ENCODE data around the gene AIFM3.
A peak's percentile ranks its signal among the peaks of the same experiment; 100 is the strongest.
"Not testable (repeated sequence)": the region's sequence is repeated elsewhere in the genome, so short reads cannot be mapped to it uniquely, and the experiment has no call there.

AIFM3 gene

DNA sequence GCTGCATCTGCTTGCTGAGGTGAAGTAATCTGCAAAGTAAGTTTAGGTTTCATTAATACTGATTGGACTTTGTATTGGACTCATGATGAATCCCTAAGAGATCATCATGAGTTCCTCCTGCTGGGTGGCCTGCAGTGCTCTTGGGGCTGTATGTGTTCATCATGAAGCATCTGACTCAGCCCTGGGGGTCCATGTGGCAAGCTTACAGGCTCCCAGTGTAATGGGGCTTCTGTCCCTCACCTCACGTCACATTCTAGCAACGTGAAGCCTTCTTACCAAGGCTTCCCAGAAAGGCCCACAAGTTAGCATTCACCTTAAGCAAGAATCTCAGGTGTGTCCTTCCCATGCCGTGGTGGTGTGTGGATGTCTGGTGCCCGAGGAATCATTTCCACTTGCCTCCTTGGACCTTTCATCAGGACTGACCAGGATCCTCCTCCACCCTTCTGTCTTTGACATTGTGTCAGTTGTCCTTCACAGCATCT is 26.1 kb upstream of the AIFM3 start:
- H3K27ac ChIP-seq (ENCODE audit: low read depth, low read length): no peak overlapping the region
- H3K9me3 ChIP-seq (ENCODE audit: control insufficient read depth in 1 of 2, low read length in 2 of 2): no peaks in the 10 kb centered on the region
- H3K27me3 ChIP-seq (ENCODE audit: control insufficient read depth in 1 of 2, insufficient read depth in 2 of 2, low read length in 2 of 2): no peaks in the 10 kb centered on the region
- no peak overlapping the region for H3K4me3 ChIP-seq (ENCODE audit: low read depth in 1 of 2, low read length in 2 of 2)
- H3K9ac ChIP-seq (ENCODE audit: low read depth in 1 of 2, low read length in 2 of 2): no peak overlapping the region
- H3K36me3 ChIP-seq (ENCODE audit: control insufficient read depth in 1 of 2, insufficient read depth in 2 of 2, low read length in 2 of 2): peaks cover 0 to 15% of the 10 kb centered on the region in 2 donors
- H3K4me1 ChIP-seq (ENCODE audit: control insufficient read depth in 1 of 2, insufficient read depth in 2 of 2, low read length in 2 of 2): peaks cover 51 to 54% of the 10 kb centered on the region in 2 donors

DNA sequence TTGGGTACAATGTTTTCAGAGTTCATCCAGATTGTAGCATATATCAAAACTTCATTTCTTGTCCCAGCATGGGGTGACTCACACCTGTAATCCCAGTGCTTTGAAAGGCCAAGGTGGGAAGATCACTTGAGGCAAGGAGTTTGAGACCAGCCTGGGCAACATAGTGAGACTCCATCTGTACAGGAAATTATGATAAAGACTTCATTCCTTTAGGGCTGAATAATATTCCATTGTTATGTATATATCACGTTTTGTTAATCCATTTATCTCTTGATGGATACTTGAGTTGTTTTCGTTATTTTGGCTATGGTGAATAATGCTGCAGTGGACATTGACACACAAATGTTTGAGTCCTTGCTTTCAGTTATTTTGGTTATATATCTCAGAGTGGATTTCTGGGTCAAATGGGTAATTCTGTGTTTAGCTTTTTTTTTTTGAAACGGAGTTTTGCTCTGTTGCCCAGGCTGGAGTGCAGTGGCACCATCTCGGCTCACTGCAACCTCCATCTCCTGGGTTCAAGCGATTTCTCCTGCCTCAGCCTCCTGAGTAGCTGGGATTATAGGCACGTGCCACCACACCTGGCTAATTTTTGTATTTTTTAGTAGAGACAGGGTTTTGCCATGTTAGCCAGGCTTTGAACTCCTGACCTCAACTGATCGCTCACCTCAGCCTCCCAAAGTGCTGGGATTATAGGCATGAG is 24.7 kb upstream of the AIFM3 start:
- H3K27ac ChIP-seq (ENCODE audit: low read depth, low read length); H3K9ac ChIP-seq (ENCODE audit: low read depth in 1 of 2, low read length in 2 of 2); H3K27me3 ChIP-seq (ENCODE audit: control insufficient read depth in 1 of 2, insufficient read depth in 2 of 2, low read length in 2 of 2); H3K4me3 ChIP-seq (ENCODE audit: low read depth in 1 of 2, low read length in 2 of 2); H3K9me3 ChIP-seq (ENCODE audit: control insufficient read depth in 1 of 2, low read length in 2 of 2): not testable (repeated sequence)
- peaks cover 0 to 11% of the 10 kb centered on the region in 2 donors for H3K36me3 ChIP-seq (ENCODE audit: control insufficient read depth in 1 of 2, insufficient read depth in 2 of 2, low read length in 2 of 2)
- H3K4me1 ChIP-seq (ENCODE audit: control insufficient read depth in 1 of 2, insufficient read depth in 2 of 2, low read length in 2 of 2): peaks cover 55 to 58% of the 10 kb centered on the region in 2 donors

DNA sequence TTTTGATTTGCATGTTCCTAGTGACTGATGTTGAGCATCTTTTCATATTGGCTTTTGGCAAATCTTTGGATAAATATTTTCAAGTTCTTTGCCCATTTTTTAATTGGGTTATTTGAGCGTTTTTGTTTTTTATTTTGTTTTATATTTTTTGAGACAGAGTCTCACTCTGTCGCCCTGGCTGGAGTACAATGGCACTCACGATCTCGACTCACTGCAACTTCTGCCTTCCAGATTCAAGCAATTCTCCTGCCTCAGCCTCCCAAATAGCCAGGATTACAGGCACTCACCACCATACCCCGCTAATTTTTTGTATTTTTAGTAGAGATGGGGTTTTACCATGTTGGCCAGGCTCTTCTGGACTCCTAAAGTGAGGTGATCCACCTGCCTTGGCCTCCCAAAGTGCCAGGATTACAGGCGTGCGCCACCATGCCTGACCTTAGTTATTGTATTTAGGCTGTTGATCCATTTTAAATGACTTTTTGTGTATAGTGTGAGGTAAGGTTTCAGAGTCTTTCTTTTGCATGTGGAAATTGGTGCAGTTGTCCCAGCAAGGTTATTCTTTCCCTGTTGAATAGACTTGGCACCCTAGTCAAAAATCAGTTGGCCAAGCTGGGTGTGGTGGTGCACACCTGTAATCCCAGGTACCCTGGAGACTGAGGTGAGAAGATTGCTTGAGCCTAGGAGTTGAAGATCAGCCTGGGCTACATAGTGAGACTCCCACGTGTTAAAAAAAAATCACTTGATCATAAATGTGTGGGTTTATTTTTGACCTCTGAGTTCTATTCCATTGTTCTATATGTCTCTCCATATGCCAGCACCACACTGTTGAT is 23.7 kb upstream of the AIFM3 start:
- H3K4me1 ChIP-seq (ENCODE audit: control insufficient read depth in 1 of 2, insufficient read depth in 2 of 2, low read length in 2 of 2): peaks cover 52 to 55% of the 10 kb centered on the region in 2 donors
- no peak overlapping the region for H3K9ac ChIP-seq (ENCODE audit: low read depth in 1 of 2, low read length in 2 of 2)
- H3K27me3 ChIP-seq (ENCODE audit: control insufficient read depth in 1 of 2, insufficient read depth in 2 of 2, low read length in 2 of 2): no peaks in the 10 kb centered on the region
- H3K9me3 ChIP-seq (ENCODE audit: control insufficient read depth in 1 of 2, low read length in 2 of 2): no peaks in the 10 kb centered on the region
- H3K4me3 ChIP-seq (ENCODE audit: low read depth in 1 of 2, low read length in 2 of 2): no peak overlapping the region
- H3K27ac ChIP-seq (ENCODE audit: low read depth, low read length): no peak overlapping the region
- H3K36me3 ChIP-seq (ENCODE audit: control insufficient read depth in 1 of 2, insufficient read depth in 2 of 2, low read length in 2 of 2): peaks cover 0 to 11% of the 10 kb centered on the region in 2 donors

DNA sequence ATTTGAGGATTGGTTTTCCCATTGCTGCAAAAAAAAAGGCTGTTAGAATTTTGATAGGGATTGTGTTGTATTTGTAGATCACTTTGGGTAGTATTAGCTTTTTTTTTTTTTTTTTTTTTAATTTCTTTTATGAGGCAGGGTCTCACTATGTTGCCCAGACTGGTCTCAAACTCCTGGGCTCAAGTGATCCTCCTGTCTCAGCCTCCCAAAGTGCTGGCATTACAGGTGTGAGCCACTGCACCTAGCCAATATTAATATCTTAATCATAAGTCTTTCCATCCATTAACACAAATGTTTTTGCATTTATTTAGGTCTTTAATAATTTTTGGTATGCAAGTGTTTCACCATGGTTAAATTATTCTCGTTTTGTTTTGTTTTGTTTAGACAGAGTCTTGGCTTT is 23.0 kb upstream of the AIFM3 start:
- peaks cover 52 to 57% of the 10 kb centered on the region in 2 donors for H3K4me1 ChIP-seq (ENCODE audit: control insufficient read depth in 1 of 2, insufficient read depth in 2 of 2, low read length in 2 of 2)
- no peaks in the 10 kb centered on the region for H3K9me3 ChIP-seq (ENCODE audit: control insufficient read depth in 1 of 2, low read length in 2 of 2)
- no peak overlapping the region for H3K27ac ChIP-seq (ENCODE audit: low read depth, low read length)
- peaks cover 0 to 11% of the 10 kb centered on the region in 2 donors for H3K36me3 ChIP-seq (ENCODE audit: control insufficient read depth in 1 of 2, insufficient read depth in 2 of 2, low read length in 2 of 2)
- H3K27me3 ChIP-seq (ENCODE audit: control insufficient read depth in 1 of 2, insufficient read depth in 2 of 2, low read length in 2 of 2): no peaks in the 10 kb centered on the region
- no peak overlapping the region for H3K4me3 ChIP-seq (ENCODE audit: low read depth in 1 of 2, low read length in 2 of 2)
- no peak overlapping the region for H3K9ac ChIP-seq (ENCODE audit: low read depth in 1 of 2, low read length in 2 of 2)

DNA sequence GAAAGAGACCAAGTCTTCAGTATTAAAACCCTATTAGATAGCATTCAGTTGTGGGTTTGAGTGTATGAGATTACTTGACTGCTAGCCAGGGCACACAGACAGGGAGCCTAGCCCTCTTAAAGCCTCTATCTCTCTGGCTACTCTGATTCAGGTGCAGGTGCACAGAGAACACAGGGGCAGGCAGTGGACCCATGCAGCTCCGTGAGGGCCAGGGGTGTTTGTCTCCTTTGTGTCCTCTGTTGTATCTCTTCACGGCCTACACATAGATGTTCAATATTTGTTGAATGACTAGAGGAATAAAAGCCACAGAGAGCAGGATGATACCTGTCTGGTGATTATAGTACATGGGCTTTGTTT is 21.5 kb upstream of the AIFM3 start:
- Histone ChIP-seq H3K4me3 (ENCODE audit: low read depth in 1 of 2, low read length in 2 of 2) (no peak overlapping the region), H3K4me1 (ENCODE audit: control insufficient read depth in 1 of 2, insufficient read depth in 2 of 2, low read length in 2 of 2) (peaks cover 57 to 59% of the 10 kb centered on the region in 2 donors), H3K27ac (ENCODE audit: low read depth, low read length) (no peak overlapping the region), H3K27me3 (ENCODE audit: control insufficient read depth in 1 of 2, insufficient read depth in 2 of 2, low read length in 2 of 2) (no peaks in the 10 kb centered on the region), H3K9ac (ENCODE audit: low read depth in 1 of 2, low read length in 2 of 2) (no peak overlapping the region), H3K9me3 (ENCODE audit: control insufficient read depth in 1 of 2, low read length in 2 of 2) (no peaks in the 10 kb centered on the region), H3K36me3 (ENCODE audit: control insufficient read depth in 1 of 2, insufficient read depth in 2 of 2, low read length in 2 of 2) (peaks cover 6 to 21% of the 10 kb centered on the region in 2 donors)

DNA sequence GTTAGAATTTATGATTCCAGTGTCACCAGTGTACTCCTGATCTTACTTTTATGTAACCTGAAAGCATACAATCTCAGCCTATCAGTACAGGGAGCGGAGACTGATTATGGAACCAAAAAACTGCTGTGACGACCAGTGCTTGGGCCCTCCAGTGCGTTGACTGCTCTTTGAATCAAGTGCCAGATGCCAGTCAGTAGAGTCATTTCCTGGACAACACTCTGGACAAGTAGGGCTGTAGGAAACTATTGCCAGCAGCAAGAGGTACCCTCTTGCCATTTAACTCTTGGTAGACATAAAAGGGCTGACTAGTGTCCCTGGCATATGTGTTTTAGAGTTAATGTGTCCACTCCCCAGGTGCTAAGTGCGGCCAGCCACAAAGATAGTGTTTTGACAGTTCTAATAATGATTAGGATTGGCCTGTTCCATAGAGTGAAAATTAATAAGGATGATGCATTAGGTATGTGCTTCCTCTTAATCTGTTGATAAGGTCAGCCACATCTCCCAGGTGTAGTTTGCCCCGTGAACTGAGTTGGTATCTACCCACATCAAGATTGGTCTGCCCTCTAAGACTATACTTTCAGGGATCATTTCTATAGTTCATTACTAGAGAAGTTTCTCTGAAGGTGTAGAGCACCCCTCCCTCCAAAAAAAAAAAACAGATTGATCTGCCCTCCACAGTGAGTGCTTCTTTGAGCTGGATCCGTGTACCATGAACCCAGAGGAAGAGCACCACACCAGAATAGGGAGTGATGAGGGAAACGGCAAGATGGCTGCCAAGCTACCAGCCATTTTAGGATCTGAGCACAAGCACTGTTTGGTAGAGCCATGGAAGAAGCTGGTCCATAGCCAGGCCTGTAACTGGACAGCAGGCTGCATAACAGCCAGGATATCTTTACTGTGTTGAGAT is 20.7 kb upstream of the AIFM3 start:
- peaks cover 6 to 24% of the 10 kb centered on the region in 2 donors for H3K36me3 ChIP-seq (ENCODE audit: control insufficient read depth in 1 of 2, insufficient read depth in 2 of 2, low read length in 2 of 2)
- H3K4me1 ChIP-seq (ENCODE audit: control insufficient read depth in 1 of 2, insufficient read depth in 2 of 2, low read length in 2 of 2): peaks cover 57 to 60% of the 10 kb centered on the region in 2 donors
- H3K27ac ChIP-seq (ENCODE audit: low read depth, low read length): no peak overlapping the region
- H3K27me3 ChIP-seq (ENCODE audit: control insufficient read depth in 1 of 2, insufficient read depth in 2 of 2, low read length in 2 of 2): no peaks in the 10 kb centered on the region
- no peaks in the 10 kb centered on the region for H3K9me3 ChIP-seq (ENCODE audit: control insufficient read depth in 1 of 2, low read length in 2 of 2)
- no peak overlapping the region for H3K9ac ChIP-seq (ENCODE audit: low read depth in 1 of 2, low read length in 2 of 2)
- peak overlapping the region in 1 of 2 donors; percentile 6 for H3K4me3 ChIP-seq (ENCODE audit: low read depth in 1 of 2, low read length in 2 of 2)

DNA sequence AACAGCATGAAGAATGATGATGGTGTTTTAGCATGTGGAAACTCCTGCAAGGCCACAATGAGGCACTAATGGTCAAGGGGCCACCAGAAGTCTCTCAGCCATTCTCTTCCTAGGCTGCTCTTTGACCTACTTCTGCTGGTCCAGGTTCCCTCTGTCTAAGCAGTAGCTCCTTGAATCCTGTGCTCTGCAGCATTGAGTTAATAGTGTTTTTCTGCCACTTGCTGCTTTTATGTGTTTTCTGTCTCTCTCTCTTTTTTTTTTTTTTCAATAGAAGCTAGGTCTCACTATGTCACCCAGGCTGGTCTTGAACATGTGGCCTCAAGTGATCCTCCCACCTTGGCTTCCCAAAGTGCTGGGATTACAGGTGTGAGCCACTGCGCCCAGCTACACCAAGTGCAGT is 20.1 kb upstream of the AIFM3 start:
- Histone ChIP-seq H3K4me1 (ENCODE audit: control insufficient read depth in 1 of 2, insufficient read depth in 2 of 2, low read length in 2 of 2) (peaks cover 60 to 66% of the 10 kb centered on the region in 2 donors), H3K9me3 (ENCODE audit: control insufficient read depth in 1 of 2, low read length in 2 of 2) (no peaks in the 10 kb centered on the region), H3K4me3 (ENCODE audit: low read depth in 1 of 2, low read length in 2 of 2) (no peak overlapping the region), H3K27me3 (ENCODE audit: control insufficient read depth in 1 of 2, insufficient read depth in 2 of 2, low read length in 2 of 2) (no peaks in the 10 kb centered on the region), H3K27ac (ENCODE audit: low read depth, low read length) (no peak overlapping the region), H3K9ac (ENCODE audit: low read depth in 1 of 2, low read length in 2 of 2) (no peak overlapping the region), H3K36me3 (ENCODE audit: control insufficient read depth in 1 of 2, insufficient read depth in 2 of 2, low read length in 2 of 2) (peaks cover 6 to 24% of the 10 kb centered on the region in 2 donors)

DNA sequence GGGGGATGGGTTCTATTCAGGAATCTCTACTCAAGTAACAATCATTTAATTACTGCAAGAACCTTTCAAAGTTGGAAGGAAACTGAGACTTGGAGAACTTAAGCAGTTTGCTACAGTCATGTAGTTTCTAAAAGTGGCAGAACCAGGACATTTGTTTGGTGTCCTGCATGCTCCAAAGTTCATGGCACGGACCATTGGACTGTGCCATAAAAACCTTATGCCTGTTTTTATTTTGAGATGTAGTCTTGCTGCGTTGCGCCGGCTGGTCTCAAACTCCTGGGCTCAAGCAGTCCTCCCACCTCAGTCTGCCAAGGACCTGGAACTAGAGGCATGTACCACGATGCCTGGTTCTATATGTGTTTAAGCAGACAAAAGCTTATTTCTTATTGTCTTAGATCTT is 18.6 kb upstream of the AIFM3 start:
- Histone ChIP-seq H3K4me3 (ENCODE audit: low read depth in 1 of 2, low read length in 2 of 2) (peak overlapping the region in 1 of 2 donors; percentile 32), H3K9me3 (ENCODE audit: control insufficient read depth in 1 of 2, low read length in 2 of 2) (no peaks in the 10 kb centered on the region), H3K27ac (ENCODE audit: low read depth, low read length) (peak overlapping the region; percentile 4), H3K27me3 (ENCODE audit: control insufficient read depth in 1 of 2, insufficient read depth in 2 of 2, low read length in 2 of 2) (no peaks in the 10 kb centered on the region), H3K9ac (ENCODE audit: low read depth in 1 of 2, low read length in 2 of 2) (no peak overlapping the region), H3K36me3 (ENCODE audit: control insufficient read depth in 1 of 2, insufficient read depth in 2 of 2, low read length in 2 of 2) (peaks cover 11 to 32% of the 10 kb centered on the region in 2 donors), H3K4me1 (ENCODE audit: control insufficient read depth in 1 of 2, insufficient read depth in 2 of 2, low read length in 2 of 2) (peaks cover 69 to 78% of the 10 kb centered on the region in 2 donors)

DNA sequence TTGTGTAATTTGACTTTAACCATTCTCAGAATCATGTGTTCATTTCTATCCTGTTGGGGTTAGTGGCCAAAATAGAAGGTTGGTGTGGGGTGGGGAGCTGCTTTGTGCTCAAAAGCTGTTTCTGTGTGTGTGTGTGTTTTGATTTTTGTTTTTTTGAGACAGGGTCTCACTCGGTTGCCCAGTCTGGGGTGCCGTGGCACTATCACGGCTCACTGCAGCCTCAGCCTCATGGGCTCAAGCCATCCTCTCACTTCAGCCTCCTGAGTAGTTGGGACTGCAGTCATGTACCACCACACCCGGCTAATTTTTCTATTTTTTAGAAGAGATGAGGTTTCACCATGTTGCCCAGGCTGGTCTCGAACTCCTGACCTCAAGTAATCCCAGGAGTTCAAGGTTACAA is 18.1 kb upstream of the AIFM3 start:
- Histone ChIP-seq H3K27ac (ENCODE audit: low read depth, low read length) (no peak overlapping the region), H3K4me1 (ENCODE audit: control insufficient read depth in 1 of 2, insufficient read depth in 2 of 2, low read length in 2 of 2) (peaks cover 71 to 82% of the 10 kb centered on the region in 2 donors), H3K4me3 (ENCODE audit: low read depth in 1 of 2, low read length in 2 of 2) (no peak overlapping the region), H3K36me3 (ENCODE audit: control insufficient read depth in 1 of 2, insufficient read depth in 2 of 2, low read length in 2 of 2) (peaks cover 11 to 35% of the 10 kb centered on the region in 2 donors), H3K9me3 (ENCODE audit: control insufficient read depth in 1 of 2, low read length in 2 of 2) (no peaks in the 10 kb centered on the region), H3K9ac (ENCODE audit: low read depth in 1 of 2, low read length in 2 of 2) (no peak overlapping the region), H3K27me3 (ENCODE audit: control insufficient read depth in 1 of 2, insufficient read depth in 2 of 2, low read length in 2 of 2) (no peaks in the 10 kb centered on the region)

Measured in duodenal mucosa (tissue), 2 donors.